Measurements from ENCODE around the gene BIN2. TPM values are rescaled to one million over a fixed set of nuclear protein-coding genes. Genes with fewer than 3 reads are reported as not detected.

The BIN2 gene
- total and polyA plus RNA-seq, 2 of the 13 experiments (the other 11 are each of a cell fraction or from before 2014, with no cell fraction given): not detected

- ChIA-PET CTCF (ENCODE audit: low intra/inter-chr PET ratio, low total read pairs) (no interaction called here), POLR2A (no interaction called here)
- Histone ChIP-seq H3K27me3 (ENCODE audit: control insufficient read depth in 1 of 2, insufficient read depth in 2 of 2, low read length in 2 of 2) (peaks cover 0 to 2% of the 10 kb centered on the region in 2 experiments; a peak in 1 of 5 replicates), H3K36me3 (replicated peaks in 1 of 2; ENCODE audit: control insufficient read depth in 1 of 2, insufficient read depth in 2 of 2, low read length in 2 of 2) (no peaks in the 10 kb centered on the region), H2AFZ (ENCODE audit: low read length) (no peak overlapping the region), H3K9me3 (ENCODE audit: low read length) (no peaks in the 10 kb centered on the region), H3K4me3 (replicated peaks in 1 of 3; ENCODE audit: insufficient read depth in 1 of 3, low read depth in 2 of 3, low read length in 3 of 3) (no peak overlapping the region), H3K79me2 (ENCODE audit: insufficient read depth, low read length) (no peaks in the 10 kb centered on the region), H4K20me1 (ENCODE audit: insufficient read depth, low read length) (no peaks in the 10 kb centered on the region), H3K4me2 (ENCODE audit: low read depth, low read length) (no peak overlapping the region), H3K27ac (ENCODE audit: extremely low read length, insufficient read depth, low read length) (no peak overlapping the region), H3K4me1 (ENCODE audit: insufficient read depth, low read length) (no peaks in the 10 kb centered on the region), H3K9ac (ENCODE audit: insufficient read depth, low read depth, low read length) (no peak overlapping the region)
- no TSS peak for BruUV-seq (replicated peaks)
- ATAC-seq (no peak), DNase-seq (ENCODE audit: low spot score) (no peak), FAIRE-seq (no peak)
- TF ChIP-seq SALL1 (CRISPR knock-in tag; IDR thresholded peaks at IDR 0.05) (no peak), ZNF446 (CRISPR knock-in tag; IDR thresholded peaks at IDR 0.05) (no peak), JARID2 (CRISPR knock-in tag; IDR thresholded peaks at IDR 0.05; ENCODE audit: insufficient replicate concordance) (no peak), ZHX1 (CRISPR knock-in tag; IDR thresholded peaks at IDR 0.05; ENCODE audit: low read depth) (no peak), SP2 (CRISPR knock-in tag; IDR thresholded peaks at IDR 0.05) (no peak), ZNF317 (CRISPR knock-in tag; IDR thresholded peaks at IDR 0.05) (no peak), ARID2 (CRISPR knock-in tag; IDR thresholded peaks at IDR 0.05; ENCODE audit: borderline replicate concordance) (no peak), MYPOP (CRISPR knock-in tag; IDR thresholded peaks at IDR 0.05) (no peak), GPBP1L1 (CRISPR knock-in tag; IDR thresholded peaks at IDR 0.05) (no peak), CBFB (CRISPR knock-in tag; IDR thresholded peaks at IDR 0.05) (no peak), BCL6 (CRISPR knock-in tag; IDR thresholded peaks at IDR 0.05) (no peak), ZNF562 (CRISPR knock-in tag; IDR thresholded peaks at IDR 0.05; ENCODE audit: borderline replicate concordance) (no peak), ZSCAN29 (CRISPR knock-in tag; conservative IDR thresholded peaks at IDR 0.05) (no peak), ZNF720 (CRISPR knock-in tag; IDR thresholded peaks at IDR 0.05) (no peak), RFX5 (IDR thresholded peaks at IDR 0.05; ENCODE audit: low read depth, low read length) (no peak)
- TF ChIP-seq, protein P1, sequence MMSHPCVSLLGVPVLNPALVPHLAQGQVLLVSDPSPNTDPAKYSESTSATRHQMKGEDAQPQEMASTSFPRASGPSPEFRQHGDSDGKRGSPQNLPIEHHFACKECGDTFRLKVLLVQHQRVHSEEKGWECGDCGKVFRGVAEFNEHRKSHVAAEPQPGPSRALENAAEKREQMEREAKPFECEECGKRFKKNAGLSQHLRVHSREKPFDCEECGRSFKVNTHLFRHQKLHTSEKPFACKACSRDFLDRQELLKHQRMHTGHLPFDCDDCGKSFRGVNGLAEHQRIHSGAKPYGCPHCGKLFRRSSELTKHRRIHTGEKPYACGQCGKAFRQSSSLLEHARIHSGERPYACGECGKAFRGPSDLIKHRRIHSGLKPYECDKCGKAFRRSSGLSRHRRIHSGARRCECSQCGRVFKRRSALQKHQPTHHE (CRISPR knock-in tag; IDR thresholded peaks at IDR 0.05; ENCODE audit: borderline replicate concordance): no peak
- intact Hi-C loops (cut with micrococcal nuclease; ENCODE audit: unreplicated experiment): no loop called here
- WGBS (ENCODE audit: low lambda C conversion rate): 39% methylated on average over 6 of the region's 6 CpGs
- in situ Hi-C loops (cut with HindIII; ENCODE audit: extremely low pct_ligation_motif_present, low pct_unique_long_range_greater_than_20kb): no loop called here
Measured at GRCh38 chr12:51307655-51308593, 16.1 kb downstream of the BIN2 start.

All from HepG2 (cell line).